Motor neuron (in vitro differentiated cells): ENCODE results near the gene CD74. TPM values are rescaled to one million over a fixed set of nuclear protein-coding genes. Genes with fewer than 3 reads are reported as not detected.

ENCODE experiments used
- ATAC-seq, 8 experiments: fragments of 200-7000 bp; cut with Tn5 transposase; replicated peaks in 6 of 8; 2 replicates each; pipeline ENCODE4 v1.8.0; 2021; ENCODE audit warnings: mild to moderate bottlenecking in 8 of 8, moderate library complexity in 8 of 8
- H3K27ac ChIP-seq, 2 donors: fragments of 250-450 bp; sonication (Bioruptor Pico); 2 replicates each; pipeline ENCODE4 v1.9.0; 2021; ENCODE audit warnings: antibody characterized with exemption in 2 of 2, mild to moderate bottlenecking in 2 of 2, moderate library complexity in 1 of 2
- H3K4me1 ChIP-seq, 2 donors: fragments of 250-450 bp; sonication (Bioruptor Pico); replicated peaks in 1 of 2; 2 replicates each; pipeline ENCODE4 v1.6.1; 2021; ENCODE audit warnings: antibody characterized with exemption in 2 of 2, mild to moderate bottlenecking in 2 of 2, moderate library complexity in 1 of 2
- H3K4me3 ChIP-seq, 5 donors: fragments of 250-450 bp; sonication (Bioruptor Pico); 2 replicates each; pipeline ENCODE4 v1.9.0; 2021; ENCODE audit warnings: antibody characterized with exemption in 5 of 5, mild to moderate bottlenecking in 5 of 5, moderate library complexity in 4 of 5
- WGBS, 10 experiments: fragments of 450-650 bp; shearing (Covaris generic); methylation state at CpG; one replicate each; pipeline ENCODE4 v1.0.0; 2022; 5-methylcytosine and 5-hydroxymethylcytosine counted together
- in situ Hi-C, 9 experiments: fragments of 400-800 bp; cut with MboI; loops; one replicate each; pipeline ENCODE4 v1.15.0; 2021; ENCODE audit warnings: low sequenced_read_pairs in 9 of 9, low pct_unique_long_range_greater_than_20kb in 2 of 9; ENCODE audit not compliant: unreplicated experiment in 9 of 9
- total RNA-seq, 8 experiments: library from RNA; unstranded; fragments of 300-600 nt; gene quantifications; 2 replicates each; pipeline versions ENCODE4 v1.2.3 to v1.2.4, GENCODE V29; 2022

Gene CD74
- total RNA-seq, 8 experiments from 2014 or later = 0.36 to 3.3 (median 1.7) TPM; not detected in 1

DNA sequence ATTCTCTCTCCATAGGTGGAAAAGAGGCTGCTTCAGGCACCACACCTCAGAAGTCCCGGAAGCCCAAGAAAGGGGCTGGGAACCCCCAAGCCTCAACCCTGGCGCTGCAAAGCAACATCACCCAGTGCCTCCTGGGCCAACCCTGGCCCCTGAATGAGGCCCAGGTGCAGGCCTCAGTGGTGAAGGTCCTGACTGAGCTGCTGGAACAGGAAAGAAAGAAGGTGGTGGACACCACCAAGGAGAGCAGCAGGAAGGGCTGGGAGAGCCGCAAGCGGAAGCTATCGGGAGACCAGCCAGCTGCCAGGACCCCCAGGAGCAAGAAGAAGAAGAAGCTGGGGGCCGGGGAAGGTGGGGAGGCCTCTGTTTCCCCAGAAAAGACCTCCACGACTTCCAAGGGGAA is 16.4 kb downstream of the CD74 start:
- in situ Hi-C loops = no loop called here
- H3K4me3 ChIP-seq = no peak overlapping the region
- ATAC-seq = no peak
- WGBS, 10 experiments = 50 to 100% (median 96%) methylated on average over 1 to 5 of the region's 7 CpGs; no CpG with 5 or more reads in 5 of the 10 experiments
- H3K4me1 ChIP-seq = no peaks in the 10 kb centered on the region
- no peak overlapping the region for H3K27ac ChIP-seq

DNA sequence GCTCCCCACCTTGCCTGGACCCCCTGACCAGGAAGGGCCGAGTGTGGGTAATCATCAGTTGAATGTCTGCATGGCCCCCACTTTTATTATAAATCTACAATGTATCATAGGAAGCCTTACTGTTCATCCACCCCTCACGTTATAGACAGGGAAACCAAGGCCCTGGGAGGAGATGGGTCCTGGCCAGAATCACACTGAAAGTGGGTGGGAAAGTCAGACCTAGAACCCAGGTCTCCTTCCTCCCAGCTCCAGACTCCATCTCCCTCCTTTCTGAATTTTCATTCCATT is 17.1 kb downstream of the CD74 start:
- 92 to 100% (median 100%) methylated on average over 1 to 2 of the region's 2 CpGs; no CpG with 5 or more reads in 3 of the 10 experiments for WGBS, 10 experiments
- Histone ChIP-seq H3K27ac (no peak overlapping the region), H3K4me3 (no peak overlapping the region), H3K4me1 (no peaks in the 10 kb centered on the region)
- no peak for ATAC-seq
- in situ Hi-C loops = no loop called here

DNA sequence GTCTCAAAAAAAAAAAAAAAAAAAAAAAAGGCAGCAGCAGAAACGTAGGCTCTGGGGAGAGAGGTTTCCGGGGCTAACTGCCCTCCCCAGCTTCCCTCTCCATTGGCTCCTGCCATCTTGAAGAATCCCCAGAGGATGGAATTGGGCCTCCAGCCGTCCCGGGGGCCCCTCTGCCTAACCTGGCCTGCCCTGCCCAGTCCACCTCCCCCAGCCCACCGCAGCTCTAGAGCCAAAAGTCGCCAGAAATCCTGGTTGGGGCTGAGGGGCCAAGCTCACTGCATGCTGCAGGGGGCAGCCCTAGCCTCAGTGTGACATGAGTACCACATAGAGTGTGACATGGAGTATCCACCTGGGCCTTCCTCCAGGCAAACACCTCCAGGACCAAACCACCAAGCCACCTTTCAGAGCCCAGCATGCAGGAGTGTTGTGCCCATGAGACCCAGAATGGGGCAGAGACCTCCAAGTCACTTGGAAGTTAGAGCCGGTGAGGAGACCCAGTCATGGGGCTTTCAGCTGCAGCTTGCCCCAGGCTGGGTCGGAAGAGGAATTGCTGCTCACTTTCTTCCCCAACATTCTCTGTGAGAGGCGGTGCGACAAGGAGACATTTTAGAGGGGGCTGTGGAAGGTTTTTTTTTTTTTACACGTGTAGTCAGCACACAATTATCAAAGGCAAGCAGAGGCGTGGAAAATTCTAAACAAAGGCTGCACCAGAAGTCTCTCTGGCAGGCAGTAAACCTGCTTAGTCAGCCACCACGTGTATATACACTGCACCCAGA is 17.6 kb downstream of the CD74 start:
- ATAC-seq = no peak
- in situ Hi-C loops = no loop called here
- H3K4me3 ChIP-seq = no peak overlapping the region
- WGBS, 10 experiments = 78 to 100% (median 95%) methylated on average over 1 to 6 of the region's 13 CpGs; no CpG with 5 or more reads in 3 of the 10 experiments
- H3K4me1 ChIP-seq = no peaks in the 10 kb centered on the region
- no peak overlapping the region for H3K27ac ChIP-seq

DNA sequence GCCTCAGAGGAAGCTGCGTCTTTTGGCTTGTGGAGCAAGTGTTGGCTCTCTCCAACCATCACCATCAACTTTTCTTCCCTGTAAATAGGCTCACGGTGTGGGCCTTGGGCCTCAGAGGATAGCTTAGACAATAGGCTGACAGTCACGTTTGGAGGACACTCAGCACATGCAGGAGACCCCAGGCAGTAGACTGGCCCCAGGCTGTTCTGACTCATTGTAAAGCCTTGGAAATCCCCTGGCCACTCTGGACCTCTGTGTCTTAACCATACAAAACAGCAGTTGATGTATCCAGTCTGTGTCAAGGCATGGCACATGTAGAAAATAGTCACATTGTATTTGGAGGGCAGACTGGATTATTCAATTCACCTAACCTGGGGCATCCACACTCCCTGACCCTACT is 18.6 kb downstream of the CD74 start:
- ATAC-seq = no peak
- H3K27ac ChIP-seq = no peak overlapping the region
- H3K4me1 ChIP-seq = no peaks in the 10 kb centered on the region
- WGBS, 10 experiments = 25 to 100% (median 67%) methylated on average over 1 of the region's 3 CpGs; no CpG with 5 or more reads in 6 of the 10 experiments
- in situ Hi-C loops = no loop called here
- no peak overlapping the region for H3K4me3 ChIP-seq

DNA sequence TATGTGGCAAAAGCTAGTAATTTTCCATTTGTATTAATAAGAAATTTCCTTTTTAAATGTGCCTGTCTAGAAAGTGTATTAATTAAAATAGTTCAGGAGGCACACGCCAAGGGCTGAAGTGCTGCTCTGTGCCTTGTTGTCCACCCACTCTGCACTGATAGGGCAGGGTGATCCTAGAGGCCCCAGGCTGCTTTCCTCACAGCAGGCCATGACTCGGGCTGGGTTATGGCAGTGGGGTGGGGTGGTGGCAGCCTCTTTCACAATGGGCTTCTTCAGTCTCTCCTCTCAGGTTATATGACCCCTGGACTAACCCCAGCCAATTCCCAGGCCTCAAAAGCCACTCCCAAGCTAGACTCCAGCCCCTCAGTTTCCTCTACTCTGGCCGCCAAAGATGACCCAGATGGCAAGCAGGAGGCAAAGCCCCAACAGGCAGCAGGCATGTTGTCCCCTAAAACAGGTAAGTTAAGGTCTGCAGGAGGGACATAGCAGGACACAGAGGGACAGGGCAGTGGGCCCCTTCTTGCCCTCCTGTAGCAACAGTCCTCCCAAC is 19.5 kb downstream of the CD74 start:
- in situ Hi-C loops = no loop called here
- peak in 2 of 8 experiments; percentile 51 to 59 for ATAC-seq
- WGBS, 10 experiments = 87 to 100% (median 90%) methylated on average over 2 to 3 of the region's 3 CpGs; no CpG with 5 or more reads in 7 of the 10 experiments
- Histone ChIP-seq H3K27ac (no peak overlapping the region), H3K4me3 (no peak overlapping the region), H3K4me1 (no peaks in the 10 kb centered on the region)

DNA sequence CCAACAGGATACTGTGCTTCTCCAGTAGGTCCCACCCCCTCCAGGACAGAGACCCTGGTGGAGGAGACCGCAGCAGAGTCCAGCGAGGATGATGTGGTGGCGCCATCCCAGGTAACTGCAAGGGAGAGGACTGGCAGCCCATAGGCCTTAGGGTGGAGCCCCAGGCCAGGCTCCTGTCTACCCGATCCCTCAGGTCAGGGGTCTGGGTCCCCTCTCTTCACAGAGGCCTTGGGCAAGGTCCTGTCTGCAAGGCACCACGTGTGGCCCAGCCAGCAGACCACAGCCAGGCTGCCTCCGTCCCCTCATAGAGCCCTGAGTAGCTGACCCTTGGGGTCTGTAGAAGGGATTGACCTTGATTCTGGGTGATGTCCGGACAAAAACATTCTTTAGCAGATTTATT is 20.0 kb downstream of the CD74 start:
- ATAC-seq = no peak

DNA sequence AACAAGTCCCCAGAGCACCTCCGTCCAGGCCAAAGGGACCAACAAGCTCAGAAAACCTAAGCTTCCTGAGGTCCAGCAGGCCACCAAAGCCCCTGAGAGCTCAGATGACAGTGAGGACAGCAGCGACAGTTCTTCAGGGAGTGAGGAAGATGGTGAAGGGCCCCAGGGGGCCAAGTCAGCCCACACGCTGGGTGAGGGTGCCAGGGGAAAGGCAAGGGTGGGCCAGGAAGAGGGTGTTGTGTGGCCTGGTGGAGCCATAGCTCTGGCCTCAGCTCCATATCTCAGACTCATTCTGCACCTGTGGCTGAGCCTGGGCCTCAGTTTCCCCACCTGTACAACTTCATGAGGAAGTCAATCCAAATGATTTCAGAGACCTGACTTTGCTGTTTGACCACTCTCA is 20.7 kb downstream of the CD74 start:
- in situ Hi-C loops = no loop called here
- H3K4me1 ChIP-seq = no peaks in the 10 kb centered on the region
- 33 to 100% (median 93%) methylated on average over 1 to 2 of the region's 3 CpGs; no CpG with 5 or more reads in 3 of the 10 experiments for WGBS, 10 experiments
- no peak overlapping the region for H3K4me3 ChIP-seq
- no peak overlapping the region for H3K27ac ChIP-seq
- ATAC-seq = no peak

More for the DNA sequence above, 20.0 kb downstream of the CD74 start:
- WGBS, 10 experiments = 94 to 100% (median 100%) methylated on average over 1 to 3 of the region's 7 CpGs; no CpG with 5 or more reads in 3 of the 10 experiments
- in situ Hi-C loops = no loop called here
- H3K4me1 ChIP-seq = no peaks in the 10 kb centered on the region
- H3K27ac ChIP-seq = no peak overlapping the region
- H3K4me3 ChIP-seq = no peak overlapping the region

DNA sequence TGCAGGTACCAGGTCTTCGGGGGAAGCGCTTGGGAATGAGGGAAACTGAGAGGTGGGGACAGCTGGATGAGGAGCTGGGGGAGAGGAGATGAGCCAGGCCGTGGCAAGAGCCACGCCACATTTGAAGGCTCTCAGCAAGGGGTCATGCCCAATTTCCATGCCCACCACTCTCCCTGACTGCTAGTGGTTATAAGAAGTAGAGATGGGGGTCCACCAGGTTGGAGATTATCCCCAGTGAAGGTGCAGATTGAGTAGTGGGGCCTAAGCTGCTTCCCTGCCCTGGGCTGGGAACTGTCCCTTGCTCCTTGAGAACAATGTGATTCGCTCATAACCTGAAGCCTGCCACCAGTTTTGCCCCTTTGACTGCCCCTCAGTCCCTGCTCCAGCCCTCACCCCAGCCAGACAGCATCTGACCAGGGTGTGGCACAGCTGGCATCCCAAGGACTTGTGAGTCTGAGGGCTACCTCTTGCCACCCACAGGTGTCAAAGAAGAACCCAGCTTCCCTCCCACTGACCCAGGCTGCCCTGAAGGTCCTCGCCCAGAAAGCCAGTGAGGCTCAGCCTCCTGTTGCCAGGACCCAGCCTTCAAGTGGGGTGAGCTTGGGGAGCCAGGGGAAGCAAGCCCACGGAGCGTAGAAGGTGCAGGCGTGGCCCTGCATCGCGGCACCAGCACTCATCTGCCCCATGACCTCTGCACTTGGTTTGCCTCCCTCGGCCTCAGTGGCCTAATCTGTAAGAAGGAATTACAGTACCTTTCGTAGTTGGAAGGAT is 21.5 kb downstream of the CD74 start:
- Histone ChIP-seq H3K27ac (no peak overlapping the region), H3K4me1 (no peaks in the 10 kb centered on the region), H3K4me3 (no peak overlapping the region)
- WGBS, 10 experiments = 83 to 100% (median 92%) methylated on average over 1 to 7 of the region's 13 CpGs; no CpG with 5 or more reads in 2 of the 10 experiments
- no peak for ATAC-seq
- in situ Hi-C loops = no loop called here

DNA sequence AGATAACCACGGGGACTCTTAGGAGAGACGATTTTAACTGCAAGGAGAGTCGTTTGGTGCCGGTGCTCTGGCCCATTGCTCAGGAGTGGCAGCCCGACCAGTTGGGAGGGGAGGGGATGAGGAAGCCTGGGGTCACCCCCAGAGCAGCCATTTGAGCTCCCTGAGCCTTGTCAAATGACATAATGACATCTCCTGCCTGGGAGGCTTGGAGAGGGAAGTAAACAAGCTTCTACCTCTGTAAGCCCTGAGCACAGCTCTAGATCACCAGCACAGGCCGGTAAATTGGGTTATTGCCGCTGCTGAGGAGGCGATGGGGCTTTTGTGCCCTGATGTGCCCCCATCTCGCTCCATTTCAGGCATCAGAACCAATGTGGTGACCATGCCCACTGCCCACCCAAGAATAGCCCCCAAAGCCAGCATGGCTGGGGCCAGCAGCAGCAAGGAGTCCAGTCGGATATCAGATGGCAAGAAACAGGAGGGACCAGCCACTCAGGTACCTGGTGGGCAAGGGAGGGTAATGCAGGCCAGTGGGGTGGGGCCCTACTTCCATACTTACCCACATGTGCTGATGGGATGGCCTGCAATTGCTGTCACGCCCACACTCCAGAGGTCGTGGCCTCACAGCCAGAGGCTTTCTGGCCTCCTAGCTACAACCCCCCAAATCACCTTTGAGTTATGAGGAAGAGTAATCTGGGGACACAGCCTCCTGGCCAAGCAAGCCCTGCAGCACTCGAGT is 23.0 kb downstream of the CD74 start:
- peak in 3 of 8 experiments; percentile 36 to 70 (median 45) for ATAC-seq
- WGBS, 10 experiments = 40 to 100% (median 75%) methylated on average over 1 to 8 of the region's 13 CpGs; no CpG with 5 or more reads in 4 of the 10 experiments
- Histone ChIP-seq H3K4me1 (no peaks in the 10 kb centered on the region), H3K4me3 (no peak overlapping the region), H3K27ac (no peak overlapping the region)
- in situ Hi-C loops = no loop called here

DNA sequence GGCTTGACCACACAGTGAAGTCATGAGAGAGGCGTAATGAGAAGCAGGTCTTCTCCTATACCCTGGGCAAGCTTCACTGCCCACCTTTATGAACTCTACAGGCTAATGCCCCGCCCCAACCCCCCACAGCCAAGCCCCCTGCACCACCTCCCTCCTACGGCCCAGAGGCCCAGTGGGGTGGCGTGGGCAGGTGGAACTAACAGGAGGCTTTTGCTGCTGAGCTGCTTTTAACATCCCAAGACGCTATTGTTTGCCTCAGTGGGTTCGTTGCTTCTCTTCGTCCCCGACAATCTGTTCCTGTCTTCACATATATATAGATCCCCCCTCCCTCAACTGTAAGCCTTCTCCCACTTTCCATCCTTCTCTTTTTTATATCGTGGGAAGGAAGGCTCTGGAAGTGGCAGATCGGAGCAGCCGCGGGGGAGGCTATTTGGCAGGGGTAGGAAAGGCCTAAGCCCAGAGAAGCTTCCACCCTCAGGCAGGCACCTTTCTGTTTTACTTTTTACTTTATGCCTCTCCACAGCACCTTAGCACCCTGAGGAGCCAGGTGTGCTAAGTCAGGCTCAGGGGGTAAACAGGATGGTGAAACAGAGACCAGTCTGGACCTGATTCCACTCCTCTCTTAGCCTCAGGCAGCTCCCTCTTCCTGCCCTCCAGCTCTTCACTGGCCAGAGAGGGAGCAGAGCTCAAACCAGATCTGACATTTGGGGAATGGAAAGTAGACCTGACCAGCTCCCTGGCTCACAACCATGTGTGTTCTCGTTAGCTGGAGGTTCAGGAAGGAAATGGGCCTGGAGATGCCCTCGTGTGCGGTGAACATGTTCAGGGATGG is 26.5 kb downstream of the CD74 start:
- in situ Hi-C loops = no loop called here
- WGBS, 10 experiments = 80 to 100% (median 87%) methylated on average over 1 to 10 of the region's 15 CpGs; no CpG with 5 or more reads in 4 of the 10 experiments
- H3K4me3 ChIP-seq = no peak overlapping the region
- no peak for ATAC-seq
- no peak overlapping the region for H3K27ac ChIP-seq
- no peaks in the 10 kb centered on the region for H3K4me1 ChIP-seq

DNA sequence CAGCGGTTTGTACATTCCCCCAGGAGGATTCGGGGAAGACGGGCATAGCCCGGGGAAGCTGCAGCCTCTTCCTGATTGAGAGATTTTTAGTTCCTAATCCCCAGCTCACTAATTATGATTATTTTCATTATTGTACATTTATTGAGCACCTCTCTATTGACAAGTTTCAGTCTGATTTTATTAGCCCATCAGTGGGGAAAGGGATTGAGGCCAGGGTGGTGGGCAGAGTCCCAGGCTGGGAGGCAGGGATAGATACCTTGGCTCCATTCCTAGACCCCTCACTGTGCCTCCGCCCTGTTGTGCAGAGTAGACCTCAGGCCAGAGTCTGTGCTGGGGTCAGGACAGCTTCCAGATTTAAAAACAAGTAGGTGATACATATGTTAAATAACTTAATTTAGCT is 28.0 kb downstream of the CD74 start:
- ATAC-seq = no peak
- Histone ChIP-seq H3K4me1 (no peaks in the 10 kb centered on the region), H3K4me3 (no peak overlapping the region), H3K27ac (no peak overlapping the region)
- 63 to 100% (median 100%) methylated on average over 1 to 4 of the region's 5 CpGs; no CpG with 5 or more reads in 5 of the 10 experiments for whole genome bisulfite sequencing, 10 experiments
- in situ Hi-C loops = no loop called here

DNA sequence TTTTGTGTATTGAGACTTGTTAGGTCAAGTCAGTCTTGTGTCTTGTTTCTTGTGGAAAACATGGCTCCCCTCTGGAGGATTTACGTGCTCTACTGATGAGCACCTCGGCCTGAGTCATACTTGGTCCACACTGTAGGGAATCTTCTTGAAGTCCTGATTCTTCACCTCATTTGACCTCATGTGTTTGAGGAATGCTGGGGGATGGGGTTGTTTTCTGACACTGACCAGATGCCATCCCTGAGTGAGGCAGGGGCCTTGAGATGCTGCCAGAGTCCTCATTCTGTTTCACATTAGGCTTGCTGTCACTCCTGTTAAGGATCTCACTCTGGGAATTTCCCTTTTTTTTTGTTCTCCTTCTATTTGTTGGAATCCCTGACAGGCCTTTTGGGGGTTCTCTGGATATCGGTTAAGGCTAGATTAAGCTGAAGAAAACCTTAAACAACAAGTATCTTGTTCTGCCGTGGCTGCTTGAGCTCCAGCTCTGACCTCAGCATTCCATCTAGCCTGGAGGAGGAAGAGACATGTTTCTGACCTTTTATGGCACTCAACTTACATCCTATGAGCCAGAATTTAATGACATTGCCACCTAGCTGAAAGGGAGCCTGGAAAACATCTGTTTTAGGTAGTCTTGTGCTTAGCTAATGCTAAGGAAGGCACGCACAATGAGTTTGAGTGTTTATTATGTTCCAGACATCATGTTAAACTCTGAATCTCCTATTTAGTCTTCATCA is 34.6 kb downstream of the CD74 start:
- no peak overlapping the region for H3K27ac ChIP-seq
- in situ Hi-C loops = no loop called here
- no peak for ATAC-seq
- WGBS, 10 experiments = 8 to 100% (median 75%) methylated on average over 1 to 5 of the region's 5 CpGs; no CpG with 5 or more reads in 2 of the 10 experiments
- no peak overlapping the region for H3K4me3 ChIP-seq
- H3K4me1 ChIP-seq = no peaks in the 10 kb centered on the region
